Left renal pelvis (tissue), 4 donors: ENCODE results near the gene BFAR. TPM values are rescaled to one million over a fixed set of nuclear protein-coding genes. Genes with fewer than 3 reads are reported as not detected.
"Not testable (repeated sequence)": the region's sequence is repeated elsewhere in the genome, so short reads cannot be mapped to it uniquely, and the experiment has no call there.

Experiments
- DNase-seq, 4 donors: peaks; one replicate each; pipeline ENCODE4 v3.0.0-alpha.2; 2013; ENCODE audit warnings: low read depth in 4 of 4, low spot score in 3 of 4
- polyA plus RNA-seq, 4 donors: library from polyadenylated mRNA; unstranded; fragments of 120-200 nt; gene quantifications; one replicate each; pipeline ENCODE4 v1.2.1, GENCODE V29; 2013; ENCODE audit not compliant: insufficient read length in 4 of 4

The BFAR gene
- polyA plus RNA-seq, 4 donors: 50.6 to 72.9 (median 63.8) TPM

GRCh38 chr16:14685870-14686793 is 53.4 kb downstream of the BFAR start:
- DNase-seq: not testable (repeated sequence)

GRCh38 chr16:14694129-14694528 is 61.4 kb downstream of the BFAR start, which contains the start of gene PLA2G10:
TSS of gene PLA2G10 (minus strand) at chr16:14694308. CDS start at chr16:14694229, 79 bp downstream.
- DNase-seq: not testable (repeated sequence)

GRCh38 chr16:14701859-14702258 is 69.1 kb downstream of the BFAR start:
- not testable (repeated sequence) for DNase-seq

- DNase-seq: not testable (repeated sequence)
Observed at GRCh38 chr16:14702672-14703071, 69.9 kb downstream of the BFAR start.

- DNase-seq: not testable (repeated sequence)
Observed at GRCh38 chr16:14703156-14704011, 70.6 kb downstream of the BFAR start, which contains the start of gene NPIPA3. TSS of gene NPIPA3 (plus strand) at chr16:14703411. CDS start at chr16:14708944, 5,533 bp downstream.

Other genes with a start within 250 kb of the BFAR start
- 10 to 100 TPM; 32.7 to 39.3 (median 34.5) TPM for gene PARN, start 2.7 kb upstream of the BFAR start, polyA plus RNA-seq
- 1 to 10 TPM in 1 of 4 donors, under 1 TPM in 2, not detected in 1; 0.14 to 1.0 (median 0.24) TPM for gene PLA2G10, start 61.4 kb downstream of the BFAR start, polyA plus RNA-seq
- gene NPIPA3, start 70.5 kb downstream of the BFAR start, polyA plus RNA-seq: 10 to 100 TPM in 2 of 4 donors, 1 to 10 TPM in 2; 4.7 to 14.3 (median 9.5) TPM
- 10 to 100 TPM in 1 of 4 donors, 1 to 10 TPM in 1, not detected in 2; 4.1 to 11.6 TPM for gene NPIPA2, start 109.6 kb downstream of the BFAR start, polyA plus RNA-seq
- gene NOMO1, start 200.8 kb downstream of the BFAR start, polyA plus RNA-seq: 10 to 100 TPM; 66.0 to 87.5 (median 75.2) TPM